DMS79 treated with DMSO at 0.1 percent for 48 hours (cell line): ENCODE measurements around the gene SKI.
A peak's percentile ranks its signal among the peaks of the same experiment; 100 is the strongest.
"Not testable (repeated sequence)": the region's sequence is repeated elsewhere in the genome, so short reads cannot be mapped to it uniquely, and the experiment has no call there.

Source experiments
- DNase-seq: peaks from one replicate; lab custom pipeline; 2025; lab: John Stamatoyannopoulos, UW

SKI gene

DNA sequence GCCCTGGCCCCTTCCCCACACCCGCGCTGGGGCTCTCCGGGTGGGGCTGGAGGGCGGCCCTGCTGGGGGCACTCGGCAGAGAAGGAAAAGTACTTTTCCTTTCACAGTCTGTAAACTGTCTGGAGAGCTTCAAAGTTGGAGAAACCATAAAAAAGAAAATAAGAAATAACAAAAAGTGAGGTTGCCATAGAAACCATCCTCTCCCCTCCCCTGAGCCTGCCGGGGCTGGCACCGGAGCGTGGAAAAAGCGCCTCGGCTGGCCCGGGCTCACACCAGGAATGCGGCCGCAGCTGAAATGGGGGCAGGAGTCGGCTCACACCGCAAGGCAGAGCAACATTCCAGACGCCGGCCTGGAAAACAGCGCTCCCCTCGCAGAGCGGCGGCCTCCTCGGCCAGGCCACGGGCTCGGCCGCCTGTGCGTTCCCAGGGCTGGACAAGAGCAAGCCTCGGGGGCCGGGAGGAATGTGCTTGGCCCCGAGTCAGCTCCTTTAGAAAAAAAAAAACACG, 94.0 kb downstream of the SKI start:
- no peak for DNase-seq

DNA sequence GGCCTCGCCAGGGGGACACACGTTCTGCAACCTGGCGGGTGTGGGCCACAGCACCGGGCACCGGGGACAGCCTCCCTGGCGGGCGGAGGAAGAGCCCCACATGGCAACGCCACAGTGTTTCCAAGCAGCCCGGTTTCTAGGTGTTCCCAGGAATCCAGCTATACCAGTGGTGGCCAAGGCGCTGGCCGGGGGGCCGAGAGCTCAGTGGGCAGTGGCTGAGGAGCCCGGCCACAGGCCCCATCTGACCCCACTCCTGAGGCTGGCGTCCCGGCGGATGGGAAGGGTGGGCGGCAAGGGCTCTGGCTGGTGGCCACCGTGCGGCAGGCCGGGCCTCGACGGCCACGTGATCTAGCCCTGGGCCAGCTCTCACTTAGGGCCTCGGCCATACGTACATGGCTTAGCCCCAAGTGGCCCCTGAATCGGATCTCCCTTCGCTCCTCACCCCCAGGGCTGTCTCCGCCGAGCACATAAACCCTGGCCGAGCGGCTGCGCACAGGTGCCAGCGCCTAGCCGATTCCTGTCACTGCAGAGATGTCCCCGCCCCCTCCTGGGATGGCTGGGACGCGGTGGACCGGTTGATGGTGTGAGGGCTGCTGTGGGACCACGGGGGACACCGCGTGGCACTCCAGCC, 94.6 kb downstream of the SKI start:
- DNase-seq = no peak

DNA sequence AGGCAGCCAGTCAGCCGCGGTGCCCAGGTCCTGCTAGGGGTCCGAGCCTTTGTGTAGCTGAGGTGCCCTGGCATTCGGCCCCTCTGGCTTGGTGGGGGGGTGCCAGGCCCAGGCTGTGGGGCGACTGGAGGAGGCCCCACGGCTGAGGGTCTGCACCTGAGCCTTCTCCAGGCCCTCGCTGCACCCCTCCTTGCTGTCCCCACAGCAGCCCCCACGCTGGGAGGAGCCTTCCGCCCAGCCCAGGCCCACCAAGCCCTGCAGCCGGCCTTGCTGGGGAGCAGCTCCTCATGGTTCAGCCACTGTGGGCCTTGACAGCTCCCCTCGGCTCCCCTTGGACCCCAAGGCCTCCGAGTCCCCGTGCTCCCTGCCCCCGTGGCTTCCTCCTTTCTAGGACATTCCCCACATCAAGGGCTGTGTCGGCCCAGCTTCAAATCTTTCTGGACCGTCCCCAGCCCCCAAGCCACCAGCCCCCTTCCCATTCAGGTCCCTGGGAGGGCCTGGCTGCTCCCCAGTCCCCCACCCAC, 95.4 kb downstream of the SKI start:
- no peak for DNase-seq

DNA sequence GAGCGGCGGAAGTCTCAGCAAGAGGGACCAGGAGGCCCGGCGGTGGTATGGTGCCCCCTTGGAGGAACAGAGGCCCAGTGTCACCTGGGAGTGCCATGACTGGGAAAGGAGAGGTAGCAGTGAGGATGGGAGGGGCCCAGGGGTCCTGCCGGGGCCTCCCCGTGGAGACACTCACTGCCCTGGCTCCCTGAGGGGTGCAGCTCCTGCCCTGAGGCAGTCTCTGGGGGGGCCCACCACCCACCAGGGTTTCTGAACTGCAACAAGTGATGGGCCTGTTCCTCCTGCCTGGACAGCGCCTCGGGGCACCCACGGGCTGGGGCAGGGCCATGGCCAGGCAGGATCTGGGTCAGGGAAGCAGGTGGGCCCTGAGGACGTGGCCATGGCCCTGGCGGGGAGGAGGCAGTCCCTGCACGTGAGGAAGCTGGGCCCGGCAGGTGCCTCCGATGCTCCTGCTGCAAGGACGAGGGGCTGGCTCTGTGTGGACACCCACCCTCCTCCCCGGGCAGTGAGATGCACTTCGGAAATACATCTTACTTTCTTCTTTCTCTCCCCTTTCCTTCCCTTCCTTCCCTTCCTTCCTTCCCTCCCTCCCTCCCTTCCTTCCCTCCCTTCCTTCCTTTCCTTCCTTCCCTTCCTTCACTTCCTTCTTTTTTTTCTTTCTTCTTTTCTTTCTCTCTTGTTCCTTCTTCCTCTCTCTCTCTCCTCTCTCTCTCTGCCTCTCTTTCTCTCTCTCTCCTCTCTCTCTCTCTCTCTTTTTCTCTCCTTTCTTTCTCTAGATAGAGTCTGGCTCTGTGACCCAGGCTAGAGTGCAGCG, 96.6 kb downstream of the SKI start:
- DNase-seq = no peak

DNA sequence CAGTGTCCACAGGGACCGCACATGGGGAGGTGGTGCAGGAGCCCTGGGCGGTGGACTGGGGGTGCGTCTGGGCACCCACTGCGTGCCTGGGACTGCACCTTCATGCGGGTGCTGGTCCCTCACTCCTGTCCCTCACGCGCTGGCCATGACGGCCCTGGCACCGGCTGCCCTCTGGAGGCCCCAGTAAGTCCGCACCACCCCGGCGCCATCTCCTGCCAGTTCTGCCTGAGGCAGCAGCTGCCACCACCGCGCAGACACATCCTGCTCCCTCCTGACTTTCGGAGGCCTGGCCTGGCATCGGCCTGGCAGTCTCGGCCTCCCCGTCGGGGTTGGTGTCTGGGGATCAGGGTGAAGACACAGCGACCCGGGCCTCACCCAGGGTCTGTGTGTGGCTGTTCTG, 98.4 kb downstream of the SKI start:
- DNase-seq = no peak

DNA sequence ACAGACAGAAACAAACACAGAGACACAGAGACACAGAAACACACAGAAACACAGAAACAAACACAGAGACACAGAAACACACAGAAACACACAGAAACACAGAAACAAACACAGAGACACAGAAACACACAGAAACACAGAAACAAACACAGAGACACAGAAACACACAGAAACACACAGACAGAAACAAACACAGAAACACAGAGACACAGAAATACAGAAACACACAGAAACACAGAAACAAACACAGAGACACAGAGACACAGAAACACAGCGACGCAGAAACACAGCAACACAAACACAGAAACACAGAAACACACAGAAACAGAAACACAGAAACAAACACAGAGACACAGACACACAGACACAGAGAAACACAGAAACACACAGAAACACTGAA, 99.0 kb downstream of the SKI start:
- not testable (repeated sequence) for DNase-seq

DNA sequence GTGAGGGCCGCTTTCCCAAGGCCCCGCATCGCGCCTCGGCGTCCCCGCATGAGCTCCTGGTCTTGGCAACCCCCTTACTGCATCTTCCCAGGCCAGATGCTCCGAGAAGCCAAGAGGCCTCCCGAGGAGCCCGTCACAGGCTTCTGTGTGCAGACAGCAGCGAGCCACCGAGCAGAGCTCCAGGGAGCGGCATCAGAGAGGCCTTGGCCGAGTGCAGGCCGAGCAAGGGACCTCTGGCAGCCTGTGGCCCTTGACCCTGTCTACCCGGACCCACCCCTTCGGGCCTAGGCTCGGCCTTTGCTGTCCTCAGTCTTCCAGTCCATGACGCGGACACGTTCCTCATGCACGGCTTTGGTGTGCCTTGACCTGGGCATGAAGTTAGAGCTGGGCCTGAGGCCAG, 99.7 kb downstream of the SKI start:
- no peak for DNase-seq

DNA sequence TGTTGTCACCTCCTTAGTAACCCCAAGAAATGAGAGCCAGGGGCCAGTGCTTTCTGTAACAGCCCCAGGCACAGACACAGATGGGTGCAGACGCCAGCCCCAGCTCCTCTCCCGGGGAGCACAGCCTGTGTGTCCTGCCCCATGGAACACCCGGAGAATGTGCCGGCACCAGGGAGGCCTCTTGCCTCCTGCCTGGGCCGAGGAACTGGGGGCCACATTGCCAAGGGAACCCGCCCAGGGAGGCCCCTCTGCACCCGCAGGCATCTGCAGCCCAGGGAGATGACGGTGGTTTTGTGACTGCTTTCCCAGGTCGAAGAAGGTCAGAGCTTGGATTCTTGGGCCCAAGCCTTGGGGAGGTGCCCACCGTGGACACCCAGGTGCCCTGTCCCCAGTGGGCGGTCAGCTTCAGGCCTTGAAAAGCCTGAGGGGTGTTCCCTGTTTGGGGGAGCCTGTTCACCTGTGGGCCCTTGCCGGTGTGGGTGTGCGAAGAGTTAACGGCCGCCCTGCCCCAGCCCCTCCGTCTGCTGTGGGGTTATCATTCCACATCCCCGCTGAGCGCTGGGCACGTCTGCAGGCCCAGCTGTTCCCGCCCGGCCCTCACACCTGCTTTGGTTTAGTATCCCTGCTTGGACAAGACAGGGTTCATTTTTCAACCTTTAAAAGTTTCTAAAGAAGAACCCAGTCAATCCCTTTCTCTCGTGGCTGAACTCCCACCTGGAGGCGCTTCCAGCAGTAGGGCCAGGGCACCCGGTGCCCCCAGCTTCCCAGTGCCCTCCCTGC, 100.7 kb downstream of the SKI start:
- DNase-seq = no peak

DNA sequence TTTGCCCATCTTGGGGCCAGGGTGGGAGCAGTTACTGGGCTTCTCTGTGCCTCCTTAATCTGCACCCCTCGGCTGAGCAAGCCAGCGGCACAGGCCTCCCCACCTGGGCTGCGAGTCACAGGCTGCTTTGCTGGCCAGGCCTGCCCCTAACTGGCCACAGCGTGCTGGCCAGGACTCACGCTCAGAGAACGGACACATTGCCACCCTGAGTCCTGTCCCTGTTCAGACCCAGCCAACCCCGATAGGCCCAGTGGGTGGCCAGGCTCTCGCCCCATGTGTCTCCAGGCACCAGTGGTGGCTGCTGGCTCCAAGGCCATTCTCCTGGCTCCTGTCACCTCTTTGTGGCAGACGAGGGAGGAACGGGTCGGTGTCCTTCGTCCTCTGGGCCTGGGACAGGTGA, 101.9 kb downstream of the SKI start:
- DNase-seq = no peak

DNA sequence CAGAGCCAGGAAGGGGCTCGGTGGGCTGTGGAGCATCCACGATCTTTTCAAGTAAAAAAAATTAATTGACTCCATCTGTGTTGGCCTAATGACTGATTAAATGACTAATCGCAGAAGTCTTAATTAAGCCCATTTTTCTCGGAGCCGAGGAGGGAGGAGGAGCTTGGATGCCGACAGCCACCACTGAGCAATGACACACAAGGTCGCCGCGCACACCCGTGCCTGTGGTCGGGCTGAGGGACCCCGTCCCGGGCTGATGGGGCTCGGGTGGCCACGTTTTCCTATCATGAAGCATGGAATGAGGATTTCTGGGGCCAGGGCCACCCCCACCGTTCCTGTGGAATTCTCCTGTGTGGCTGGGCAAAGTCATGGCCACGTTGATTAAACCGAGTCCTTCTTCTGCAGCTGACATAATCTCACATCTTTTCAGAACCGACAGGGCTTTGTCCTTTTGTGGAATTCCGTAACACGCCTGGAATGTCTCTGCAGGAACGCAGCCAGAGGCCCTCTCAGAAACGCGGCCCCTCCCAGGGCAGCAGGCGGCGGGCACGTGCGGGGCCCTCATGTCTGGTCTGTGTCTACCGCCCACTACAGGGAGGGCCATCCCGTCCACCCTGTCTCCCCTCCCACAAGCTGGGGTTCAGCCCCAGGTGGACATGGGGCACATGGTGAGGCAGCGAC, 102.5 kb downstream of the SKI start:
- DNase-seq = no peak

DNA sequence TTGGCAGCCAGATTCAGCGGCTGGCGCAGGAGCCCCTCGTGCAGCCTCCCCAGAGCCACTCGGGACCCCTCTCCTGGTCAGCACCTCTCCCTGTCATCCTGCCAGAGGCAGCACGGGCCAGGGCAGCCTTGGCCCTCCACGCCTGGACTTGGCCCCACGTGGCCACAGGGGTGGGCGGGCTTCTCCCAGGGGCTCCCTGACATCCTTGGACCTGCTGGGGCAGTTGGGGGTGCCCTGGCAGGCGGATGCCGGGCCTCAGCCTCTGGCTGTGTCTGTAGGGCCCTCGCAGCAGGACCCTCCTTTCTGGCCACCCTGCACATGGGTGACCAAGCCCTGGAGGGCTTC, 103.1 kb downstream of the SKI start:
- no peak for DNase-seq

DNA sequence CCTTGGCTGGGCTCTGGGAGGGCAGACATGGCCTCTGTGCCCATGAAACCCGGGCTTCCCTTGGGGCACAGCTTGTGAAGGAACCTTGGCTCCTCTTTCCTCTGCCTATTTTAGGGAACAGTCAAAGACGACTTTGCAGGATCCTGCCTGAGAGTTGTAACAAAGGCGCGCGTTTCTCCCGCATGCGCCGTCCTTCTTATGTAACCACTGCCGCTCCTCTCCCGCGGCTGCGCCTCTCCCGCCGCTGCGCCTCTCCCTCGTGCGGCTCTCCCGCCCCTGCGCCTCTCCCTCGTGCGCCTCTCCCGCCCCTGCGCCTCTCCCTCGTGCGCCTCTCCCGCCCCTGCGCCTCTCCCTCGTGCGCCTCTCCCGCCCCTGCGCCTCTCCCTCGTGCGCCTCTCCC, 103.5 kb downstream of the SKI start:
- DNase-seq = not testable (repeated sequence)

DNA sequence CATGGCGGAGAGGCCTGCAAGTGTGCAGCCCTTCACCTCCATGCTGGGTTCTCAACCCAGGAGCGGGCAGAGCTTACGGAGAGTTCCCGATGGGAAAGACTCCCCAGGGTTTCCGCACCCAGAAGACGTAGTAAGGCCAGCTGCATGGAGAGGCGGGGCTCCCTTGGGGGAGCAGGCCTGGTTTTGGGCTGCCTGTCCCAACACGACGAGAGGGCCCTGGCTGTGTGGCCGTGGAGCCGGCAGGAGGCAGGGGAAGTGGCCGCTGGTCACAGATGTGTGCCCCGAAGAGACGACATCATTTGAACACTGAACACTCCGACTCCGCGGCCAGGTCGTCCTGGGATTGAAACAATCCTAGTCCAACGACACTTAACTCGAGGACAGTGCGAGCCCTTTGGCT, 106.2 kb downstream of the SKI start:
- no peak for DNase-seq

DNA sequence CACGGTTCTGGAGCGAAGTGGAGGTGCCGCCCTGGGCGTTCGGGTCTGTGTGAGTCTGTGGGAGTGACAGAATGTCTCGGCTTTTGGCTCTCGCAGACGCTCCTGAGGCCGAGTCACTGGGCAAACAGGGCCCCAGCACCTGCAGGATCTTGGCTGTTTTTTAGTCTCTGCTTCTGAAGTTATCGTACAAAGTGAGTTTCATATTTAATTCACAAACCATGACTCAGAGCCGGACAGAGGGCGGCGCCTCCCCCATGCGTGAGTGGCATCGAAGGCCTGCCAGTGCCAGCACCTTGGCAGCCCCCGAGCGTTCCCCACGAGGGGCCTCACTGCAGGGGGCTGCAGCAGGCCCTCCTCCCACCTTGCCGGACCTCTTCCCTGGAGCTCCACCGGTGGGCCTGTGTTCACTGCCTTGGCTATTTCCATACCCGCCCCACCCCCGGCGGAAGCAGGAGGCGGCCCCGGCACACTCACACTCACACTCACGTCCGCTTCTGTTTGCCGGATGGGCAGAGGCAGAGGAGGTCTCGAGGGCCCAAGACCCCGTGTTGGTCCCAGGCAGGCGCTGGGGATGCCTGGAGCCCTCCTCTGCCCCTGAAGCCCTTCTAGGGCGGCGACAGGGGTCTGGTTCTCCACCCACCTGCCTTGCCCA, 106.9 kb downstream of the SKI start:
- DNase-seq = no peak

DNA sequence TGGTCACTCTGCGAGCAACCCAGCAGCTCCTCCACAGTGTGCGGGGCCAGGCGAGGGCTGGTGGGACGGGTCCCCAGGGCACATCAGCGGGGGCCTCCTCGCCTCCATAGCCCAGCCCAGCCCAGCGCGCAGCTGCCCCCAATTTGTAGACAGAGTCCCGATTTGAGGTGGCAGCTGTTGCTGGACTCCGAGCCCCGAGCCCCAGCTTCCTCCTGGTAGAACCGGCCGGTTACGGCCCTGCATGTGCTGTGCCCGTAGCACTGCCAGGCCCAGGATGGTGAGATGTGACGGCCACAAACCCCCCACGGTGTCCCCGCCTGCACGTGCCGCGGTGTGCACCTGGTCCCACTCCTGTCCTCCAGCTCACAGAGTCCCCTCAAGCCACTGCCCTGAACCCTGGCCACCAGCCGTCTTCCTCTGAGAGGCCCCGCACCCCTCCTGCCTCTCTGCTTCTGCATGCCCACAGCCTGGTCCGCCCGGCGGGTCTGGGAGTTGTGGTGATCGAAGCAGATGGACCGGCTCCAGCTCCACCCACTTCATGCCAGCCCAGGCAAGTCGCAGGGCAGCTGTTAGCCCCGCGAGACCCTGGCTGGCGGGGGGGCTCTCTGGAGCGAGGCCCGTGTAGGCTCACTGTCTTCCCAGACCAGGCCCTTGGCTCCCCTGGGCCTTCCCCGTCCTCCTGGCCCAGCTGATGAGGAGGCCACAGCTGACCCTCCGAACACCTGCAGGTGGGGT, 107.8 kb downstream of the SKI start:
- peak; percentile 84 for DNase-seq

DNA sequence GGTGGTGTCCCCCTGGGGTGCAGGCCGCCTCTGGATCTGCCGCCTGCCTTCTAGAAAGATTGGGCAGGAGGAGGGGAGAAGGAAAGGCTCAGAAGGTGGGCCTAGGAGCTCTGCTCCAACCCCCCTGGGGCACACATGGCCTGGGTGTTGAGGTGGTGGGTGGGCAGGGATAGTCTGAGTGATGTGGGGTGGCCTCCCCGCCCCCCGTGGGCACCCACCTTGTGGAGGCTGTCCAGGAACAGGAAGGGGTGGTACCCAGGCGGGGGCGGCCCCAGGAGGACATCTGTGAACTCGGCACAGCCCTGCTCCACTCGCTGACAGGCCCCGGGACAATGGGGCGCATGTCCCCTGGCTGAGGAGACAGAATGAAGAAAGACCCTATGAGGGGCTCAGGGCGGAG, 108.4 kb downstream of the SKI start:
- no peak for DNase-seq

DNA sequence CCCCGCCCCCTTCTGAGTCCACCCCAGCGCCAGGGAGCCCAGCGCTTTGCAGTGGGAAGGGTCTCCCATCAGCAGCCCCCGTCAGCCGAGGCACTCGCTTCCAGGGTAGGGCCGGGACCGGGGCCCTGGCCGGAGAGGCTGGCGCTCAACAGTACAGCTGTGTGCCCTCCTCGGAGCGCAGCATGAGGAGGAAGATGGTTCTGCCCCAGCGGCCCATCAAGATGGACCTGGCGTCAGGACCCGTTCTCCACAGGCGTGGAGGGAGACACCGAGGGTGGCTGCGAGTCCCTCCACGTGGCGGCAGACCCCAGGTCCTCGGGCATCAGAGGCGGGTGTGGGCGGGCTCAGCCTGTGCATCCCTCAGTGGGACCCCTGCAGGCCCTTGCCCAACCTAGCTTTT, 109.0 kb downstream of the SKI start:
- DNase-seq = no peak

DNA sequence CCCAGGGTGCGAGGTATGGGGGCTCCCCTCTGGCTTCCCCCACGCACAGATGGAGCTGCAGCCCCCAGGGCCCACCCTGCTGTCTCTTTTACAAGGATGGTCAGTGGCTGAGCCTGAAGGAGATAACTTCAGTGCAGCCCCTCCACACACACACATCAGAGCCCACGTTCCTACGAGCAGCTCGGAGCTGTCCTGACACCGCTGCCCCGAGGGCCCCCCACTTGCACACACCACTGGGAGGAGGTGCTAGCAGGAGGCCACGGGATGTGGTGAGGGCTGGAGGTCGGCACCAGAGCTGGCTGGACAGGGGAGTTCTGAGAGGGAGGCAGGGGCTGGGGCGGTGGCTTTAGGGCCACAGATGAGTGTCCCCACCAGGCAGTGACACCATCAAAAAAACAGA, 109.4 kb downstream of the SKI start:
- no peak for DNase-seq

DNA sequence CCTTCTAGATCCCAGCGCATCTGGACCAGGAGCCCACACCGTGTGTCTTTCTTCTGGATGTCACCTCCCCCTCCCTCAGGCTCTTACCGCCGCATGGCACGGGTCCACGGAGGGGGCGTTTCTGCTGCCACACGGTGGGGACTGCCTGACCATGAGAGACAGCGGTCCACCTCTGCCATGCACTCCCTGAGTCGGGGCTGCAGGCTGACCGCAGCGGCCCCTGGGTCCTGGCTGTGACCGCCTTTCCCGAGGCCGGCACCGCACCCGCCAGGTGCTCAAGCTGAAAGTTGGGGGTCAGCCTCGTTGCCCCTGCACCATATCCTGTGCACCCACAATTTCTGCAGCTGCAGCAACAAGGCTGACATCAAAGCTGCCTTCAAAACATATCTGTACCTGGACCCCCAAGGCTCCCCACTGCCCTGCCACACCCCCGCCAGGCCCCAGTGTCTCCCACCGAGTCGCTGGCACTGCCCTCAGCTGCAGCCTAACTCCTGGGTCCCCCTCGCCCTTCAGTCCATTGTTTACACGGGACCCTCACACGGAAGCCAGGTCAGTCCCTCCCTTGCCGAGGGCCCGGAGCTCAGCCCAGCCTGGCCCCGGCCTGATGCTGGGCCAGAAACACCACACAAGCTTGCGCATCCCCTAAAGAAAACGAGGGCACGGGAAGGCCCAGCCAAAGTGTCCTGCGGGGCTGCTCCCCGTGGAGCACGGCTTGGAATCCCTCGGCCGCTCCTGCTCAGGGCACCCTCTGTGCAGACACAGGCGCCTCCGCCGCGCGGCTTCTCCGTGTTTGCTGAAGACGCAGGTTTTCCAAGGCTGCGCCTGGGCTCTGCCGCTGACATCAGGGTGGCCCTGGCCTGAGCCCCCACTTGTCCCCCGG, 111.3 kb downstream of the SKI start:
- DNase-seq = no peak
